Measurements from ENCODE around the gene SLC12A2.

The SLC12A2 gene

DNA sequence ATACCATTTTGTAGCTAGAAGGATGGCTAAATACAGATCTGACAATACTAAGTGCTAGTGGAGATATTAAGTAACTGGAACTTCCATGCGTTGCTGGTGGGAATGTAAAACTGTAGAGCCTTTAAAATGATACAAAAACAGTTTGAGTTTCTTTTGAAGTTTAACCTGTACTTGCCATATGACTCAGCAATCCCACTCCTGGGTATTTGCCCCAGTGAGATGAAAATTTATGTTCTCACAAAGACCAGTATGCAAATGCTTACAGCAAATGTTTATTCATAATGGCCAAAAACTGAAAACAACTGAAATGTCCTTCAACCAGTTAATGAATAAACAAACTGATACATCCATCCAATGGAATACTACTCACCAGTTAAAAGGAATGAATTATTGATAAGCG, 137.3 kb downstream of the SLC12A2 start:
- no peak for DNase-seq (ENCODE audit: extremely low read depth, low read depth)
- TF ChIP-seq CTCF (IDR thresholded peaks at IDR 0.05; ENCODE audit: low read depth, low read length), result no peak

DNA sequence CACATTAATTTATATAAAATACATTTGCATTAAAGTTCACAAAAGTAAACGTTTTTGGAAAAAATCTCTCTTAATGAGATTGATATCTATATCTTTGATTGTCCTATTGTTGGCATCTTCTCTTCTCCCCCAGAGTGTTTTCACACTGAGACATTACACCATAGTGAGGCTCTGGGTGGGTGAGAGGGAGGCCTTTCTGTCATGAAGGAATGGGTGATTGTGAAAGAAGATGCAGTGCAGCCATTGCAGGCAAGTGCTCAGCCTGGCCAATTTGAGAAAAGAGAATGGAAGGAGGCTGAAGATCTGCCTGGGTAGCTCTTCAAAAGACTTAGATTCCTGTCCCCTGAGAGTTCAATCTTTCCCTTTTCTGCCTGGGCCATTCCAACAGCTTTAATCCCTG, 140.8 kb downstream of the SLC12A2 start:
- TF ChIP-seq CTCF (IDR thresholded peaks at IDR 0.05; ENCODE audit: low read depth, low read length), result no peak
- DNase-seq (ENCODE audit: extremely low read depth, low read depth), result no peak

GRCh38 chr5:128225245-128226030, 141.9 kb downstream of the SLC12A2 start:
- DNase-seq (ENCODE audit: extremely low read depth, low read depth), result no peak
- TF ChIP-seq CTCF (IDR thresholded peaks at IDR 0.05; ENCODE audit: low read depth, low read length), result no peak

- DNase-seq (ENCODE audit: extremely low read depth, low read depth), result peak; percentile 59
- no peak for TF ChIP-seq CTCF (IDR thresholded peaks at IDR 0.05; ENCODE audit: low read depth, low read length)
These were observed 144.4 kb downstream of the SLC12A2 start for GRCh38 chr5:128228008-128228407.

DNA sequence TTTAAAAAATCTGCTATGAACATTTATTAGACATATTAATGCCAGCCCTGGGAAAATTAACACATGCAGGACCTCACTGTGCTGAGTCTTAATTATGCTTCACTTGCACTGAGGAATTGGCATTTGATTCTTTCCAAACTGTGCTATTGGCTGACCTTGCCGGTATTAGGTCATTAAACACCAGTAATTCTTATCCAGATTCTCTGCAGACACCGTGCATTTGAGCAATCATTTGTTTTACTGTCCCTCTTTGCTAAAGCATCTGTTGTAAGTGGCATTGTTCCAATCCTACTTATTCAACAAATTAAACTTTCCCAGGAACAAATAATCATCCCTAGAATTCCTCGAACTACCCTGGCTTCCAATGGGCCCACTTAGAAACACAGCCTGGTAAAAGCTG, 145.0 kb downstream of the SLC12A2 start:
- TF ChIP-seq CTCF (IDR thresholded peaks at IDR 0.05; ENCODE audit: low read depth, low read length), result no peak
- peak; percentile 49 for DNase-seq (ENCODE audit: extremely low read depth, low read depth)

GRCh38 chr5:128234928-128235641, 151.5 kb downstream of the SLC12A2 start:
- no peak for DNase-seq (ENCODE audit: extremely low read depth, low read depth)
- no peak for TF ChIP-seq CTCF (IDR thresholded peaks at IDR 0.05; ENCODE audit: low read depth, low read length)

- no peak for DNase-seq (ENCODE audit: extremely low read depth, low read depth)
- no peak for TF ChIP-seq CTCF (IDR thresholded peaks at IDR 0.05; ENCODE audit: low read depth, low read length)
These were observed 152.8 kb downstream of the SLC12A2 start for GRCh38 chr5:128236334-128236733.
